Measurements from ENCODE around the gene COL5A2. TPM values are rescaled to one million over a fixed set of nuclear protein-coding genes. Genes with fewer than 3 reads are reported as not detected.

COL5A2 gene
- total and polyA plus RNA-seq, 2 donors (not counting 3 experiments of a cell fraction or from before 2014, with no cell fraction given): 47.4 to 123 TPM

- no peak overlapping the region for H3K9ac ChIP-seq (replicated peaks; ENCODE audit: extremely low read depth, insufficient read depth, low read length)
- H3K4me1 ChIP-seq (ENCODE audit: control insufficient read depth, extremely low read depth, insufficient read depth, low read length): peaks cover 6% of the 10 kb centered on the region
- no peaks in the 10 kb centered on the region for H3K27me3 ChIP-seq (ENCODE audit: control insufficient read depth in 2 of 2, insufficient read depth in 2 of 2, low read length in 2 of 2)
- no peak overlapping the region for H2AFZ ChIP-seq (ENCODE audit: low read depth, low read length)
- no peaks in the 10 kb centered on the region for H4K20me1 ChIP-seq (replicated peaks; ENCODE audit: control insufficient read depth, extremely low read depth, insufficient read depth, low read length)
- CTCF ChIA-PET: interaction anchor here (0.7 kb wide), 1 partner anchor 19 kb away, joined by 3 read pairs; no protein-coding TSS in a partner anchor
- no peak for DNase-seq (ENCODE audit: low read depth, low spot score)
- dilution Hi-C loops (cut with MboI; ENCODE audit: extremely low pct_ligation_motif_present, low sequenced_read_pairs) (no loop called here), intact Hi-C loops (cut with micrococcal nuclease) (no loop called here)
- TF ChIP-seq POLR2A (IDR thresholded peaks at IDR 0.05; ENCODE audit: low read depth, low read length) (no peak), FOS (IDR thresholded peaks at IDR 0.05; ENCODE audit: borderline replicate concordance, insufficient read depth, low read length) (peak; percentile 36)
- no peak overlapping the region for H3K4me2 ChIP-seq (ENCODE audit: insufficient read depth, low read length)
- POLR2A ChIA-PET: no interaction called here
- H3K9me3 ChIP-seq (replicated peaks; ENCODE audit: control insufficient read depth, insufficient read depth, low read length): no peaks in the 10 kb centered on the region
- H3K36me3 ChIP-seq (ENCODE audit: control insufficient read depth in 2 of 2, extremely low read depth in 1 of 2, insufficient read depth in 2 of 2, low read length in 2 of 2): no peaks in the 10 kb centered on the region
- no TSS peak for BruUV-seq (replicated peaks)
- no peak overlapping the region for H3K27ac ChIP-seq (ENCODE audit: insufficient read depth, low read depth, low read length)
- H3K79me2 ChIP-seq (ENCODE audit: control insufficient read depth, insufficient read depth, low read length): no peaks in the 10 kb centered on the region
- no peak overlapping the region for H3K4me3 ChIP-seq (replicated peaks in 1 of 3; ENCODE audit: insufficient read depth in 1 of 3, low read depth in 1 of 3, low read length in 3 of 3)
- FAIRE-seq: peak; percentile 80
- no peaks in the 10 kb centered on the region for H3K9me1 ChIP-seq (replicated peaks; ENCODE audit: control insufficient read depth, extremely low read depth, insufficient read depth, low read length)
These were observed 160.9 kb downstream of the COL5A2 start for GRCh38 chr2:189018631-189019030.

GRCh38 chr2:189016311-189016861, 163.2 kb downstream of the COL5A2 start:
- Histone ChIP-seq H3K36me3 (ENCODE audit: control insufficient read depth in 2 of 2, extremely low read depth in 1 of 2, insufficient read depth in 2 of 2, low read length in 2 of 2) (no peaks in the 10 kb centered on the region), H3K4me1 (ENCODE audit: control insufficient read depth, extremely low read depth, insufficient read depth, low read length) (peaks cover 6% of the 10 kb centered on the region), H3K9ac (replicated peaks; ENCODE audit: extremely low read depth, insufficient read depth, low read length) (no peak overlapping the region), H3K4me2 (ENCODE audit: insufficient read depth, low read length) (no peak overlapping the region), H4K20me1 (replicated peaks; ENCODE audit: control insufficient read depth, extremely low read depth, insufficient read depth, low read length) (no peaks in the 10 kb centered on the region), H3K79me2 (ENCODE audit: control insufficient read depth, insufficient read depth, low read length) (no peaks in the 10 kb centered on the region), H3K4me3 (replicated peaks in 1 of 3; ENCODE audit: insufficient read depth in 1 of 3, low read depth in 1 of 3, low read length in 3 of 3) (no peak overlapping the region), H3K9me1 (replicated peaks; ENCODE audit: control insufficient read depth, extremely low read depth, insufficient read depth, low read length) (no peaks in the 10 kb centered on the region), H2AFZ (ENCODE audit: low read depth, low read length) (no peak overlapping the region), H3K27ac (ENCODE audit: insufficient read depth, low read depth, low read length) (no peak overlapping the region), H3K27me3 (ENCODE audit: control insufficient read depth in 2 of 2, insufficient read depth in 2 of 2, low read length in 2 of 2) (no peaks in the 10 kb centered on the region), H3K9me3 (replicated peaks; ENCODE audit: control insufficient read depth, insufficient read depth, low read length) (no peaks in the 10 kb centered on the region)
- peak; percentile 61 for DNase-seq (ENCODE audit: low read depth, low spot score)
- intact Hi-C loops (cut with micrococcal nuclease): no loop called here
- peak; percentile 52 for FAIRE-seq
- ChIA-PET CTCF (no interaction called here), POLR2A (no interaction called here)
- no TSS peak for BruUV-seq (replicated peaks)
- dilution Hi-C loops (cut with MboI; ENCODE audit: extremely low pct_ligation_motif_present, low sequenced_read_pairs): no loop called here
- TF ChIP-seq POLR2A (IDR thresholded peaks at IDR 0.05; ENCODE audit: low read depth, low read length) (no peak), MYC (IDR thresholded peaks at IDR 0.05; ENCODE audit: low read depth, low read length) (no peak), EZH2 (IDR thresholded peaks at IDR 0.05; ENCODE audit: borderline replicate concordance, low read depth, low read length, severe bottlenecking) (no peak), POLR2AphosphoS5 (IDR thresholded peaks at IDR 0.05; ENCODE audit: insufficient read depth, low read depth, low read length) (no peak), JUN (IDR thresholded peaks at IDR 0.05; ENCODE audit: borderline replicate concordance, insufficient read depth, insufficient read length, low read depth) (no peak), FOS (IDR thresholded peaks at IDR 0.05; ENCODE audit: borderline replicate concordance, insufficient read depth, low read length) (no peak), MAX (IDR thresholded peaks at IDR 0.05; ENCODE audit: insufficient read depth, insufficient read length) (no peak), GATA2 (IDR thresholded peaks at IDR 0.05; ENCODE audit: insufficient read depth, insufficient read length, low read depth, low read length) (no peak)

Data from endothelial cell of umbilical vein (primary cell).